NOMO-1 treated with DMSO at 0.1 percent for 48 hours (cell line): Measurements from ENCODE around the gene RFX8.
"Not testable (repeated sequence)": the region's sequence is repeated elsewhere in the genome, so short reads cannot be mapped to it uniquely, and the experiment has no call there.

Experiments
- DNase-seq: peaks from one replicate; lab custom pipeline; 2025; ENCODE audit not compliant: unreplicated experiment; lab: John Stamatoyannopoulos, UW

The RFX8 gene

GRCh38 chr2:101442042-101442666 lies 32.8 kb downstream of the RFX8 start:
- DNase-seq, result peak; percentile 34

GRCh38 chr2:101440127-101440738 lies 34.7 kb downstream of the RFX8 start:
- no peak for DNase-seq

- no peak for DNase-seq
These were observed 35.2 kb downstream of the RFX8 start for GRCh38 chr2:101439716-101440115.

GRCh38 chr2:101438555-101438954 lies 36.4 kb downstream of the RFX8 start:
- not testable (repeated sequence) for DNase-seq

GRCh38 chr2:101435001-101435862 lies 39.7 kb downstream of the RFX8 start:
- DNase-seq, result no peak

GRCh38 chr2:101433465-101433864 lies 41.4 kb downstream of the RFX8 start:
- DNase-seq, result no peak

- no peak for DNase-seq
These were observed 42.3 kb downstream of the RFX8 start for GRCh38 chr2:101432411-101433181.

- no peak for DNase-seq
These were observed 43.4 kb downstream of the RFX8 start for GRCh38 chr2:101431486-101431885.

GRCh38 chr2:101430156-101430555 lies 44.8 kb downstream of the RFX8 start:
- DNase-seq, result no peak

- no peak for DNase-seq
These were observed 45.5 kb downstream of the RFX8 start for GRCh38 chr2:101429453-101429852.

GRCh38 chr2:101428422-101429176 lies 46.3 kb downstream of the RFX8 start:
- DNase-seq, result no peak

GRCh38 chr2:101427743-101428142 lies 47.2 kb downstream of the RFX8 start:
- DNase-seq, result no peak

GRCh38 chr2:101427240-101427639 lies 47.7 kb downstream of the RFX8 start:
- no peak for DNase-seq

GRCh38 chr2:101426822-101427221 lies 48.1 kb downstream of the RFX8 start:
- no peak for DNase-seq

GRCh38 chr2:101420623-101421022 lies 54.3 kb downstream of the RFX8 start:
- no peak for DNase-seq

GRCh38 chr2:101419096-101419663 lies 55.7 kb downstream of the RFX8 start:
- DNase-seq, result peak; percentile 72

- DNase-seq, result no peak
These were observed 56.3 kb downstream of the RFX8 start for GRCh38 chr2:101418460-101419095.

- no peak for DNase-seq
These were observed 58.3 kb downstream of the RFX8 start for GRCh38 chr2:101416609-101417008.

GRCh38 chr2:101415884-101416283 lies 59.0 kb downstream of the RFX8 start:
- no peak for DNase-seq

GRCh38 chr2:101415220-101415619 lies 59.7 kb downstream of the RFX8 start:
- DNase-seq, result no peak
